HCT116 (cell line): ENCODE measurements around the gene RPL15.

Source experiments
- ELF1 ChIP-seq: IDR thresholded peaks from 2 replicates; pipeline ENCODE4 v1.6.1; 2012; ENCODE audit warnings: low read depth, borderline replicate concordance
- EZH2 ChIP-seq: fragments of 200-600 bp; sonication (generic); IDR thresholded peaks from 2 replicates; pipeline ENCODE4 v1.6.1; 2017; ENCODE audit warnings: antibody characterized with exemption, mixed run types
- JUND ChIP-seq: IDR thresholded peaks from 2 replicates; pipeline ENCODE4 v1.6.1; 2012
- POLR2A ChIP-seq: IDR thresholded peaks from 2 replicates; pipeline ENCODE4 v1.7.0; 2011; ENCODE audit warnings: borderline replicate concordance; ENCODE audit not compliant: insufficient read depth, insufficient read length; ENCODE audit errors: extremely low read depth
- POLR2AphosphoS5 ChIP-seq: IDR thresholded peaks from 2 replicates; pipeline ENCODE4 v1.6.1; 2011; ENCODE audit warnings: mild to moderate bottlenecking, low read depth, low read length, moderate library complexity
- RAD21 ChIP-seq: IDR thresholded peaks from 2 replicates; pipeline ENCODE4 v1.6.1; 2012; ENCODE audit warnings: low read depth, mild to moderate bottlenecking
- SIN3A ChIP-seq: IDR thresholded peaks from 2 replicates; pipeline ENCODE4 v1.6.1; 2012; ENCODE audit warnings: low read depth
- ZNF274 ChIP-seq: fragments of 200-500 bp; sonication (Bioruptor generic); IDR thresholded peaks from 2 replicates; pipeline ENCODE4 v1.6.1; 2014; ENCODE audit warnings: mild to moderate bottlenecking, low read depth, low read length, inconsistent platforms
- TF ChIP-seq, protein P1 (sequence below), 3 experiments: fragments of 200-600 bp in 1 of 3; sonication (generic) in 1 of 3; IDR thresholded peaks in 2 of 3; conservative IDR thresholded peaks in 1 of 3; 2 replicates each; pipeline ENCODE4 v1.5.1; 2012 to 2017; ENCODE audit warnings: low read depth in 2 of 3, low read length in 2 of 3, antibody characterized with exemption in 1 of 3, borderline replicate concordance in 1 of 3, control low read depth in 1 of 3, mild to moderate bottlenecking in 1 of 3, mixed read lengths in 1 of 3, mixed run types in 1 of 3, moderate library complexity in 1 of 3; ENCODE audit not compliant: insufficient read depth in 1 of 3
- TF ChIP-seq, protein P2 (sequence below): IDR thresholded peaks from 2 replicates; pipeline ENCODE4 v1.6.1; 2012; ENCODE audit warnings: low read depth
- TF ChIP-seq, protein P3 (sequence below): IDR thresholded peaks from 2 replicates; pipeline ENCODE4 v1.6.1; 2011; ENCODE audit warnings: mild to moderate bottlenecking, low read length, moderate library complexity; ENCODE audit not compliant: insufficient replicate concordance; ENCODE audit errors: extremely low read depth
- TF ChIP-seq, protein P4 (sequence below): IDR thresholded peaks from 2 replicates; pipeline ENCODE4 v1.6.1; 2012
- TF ChIP-seq, protein P5 (sequence below): IDR thresholded peaks from 2 replicates; pipeline ENCODE4 v1.6.1; 2012

DNA sequence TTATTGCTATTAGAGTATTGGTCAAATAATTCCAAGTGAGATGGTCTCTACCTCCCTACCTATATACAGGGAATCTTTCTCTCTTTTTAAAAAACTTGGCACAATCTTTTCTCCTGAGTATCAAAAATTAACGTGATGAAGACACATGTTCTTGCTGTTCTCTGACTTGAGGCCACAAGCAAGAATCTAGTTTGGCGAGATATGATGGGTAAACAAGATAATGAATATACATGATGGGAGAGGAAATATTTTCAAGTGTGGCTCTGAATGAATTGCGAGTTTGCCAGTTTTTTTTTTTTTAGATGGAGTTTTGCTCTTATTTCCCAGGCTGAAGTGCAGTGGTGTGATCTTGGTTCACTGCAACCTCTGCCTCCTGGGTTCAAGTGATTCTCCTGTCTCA, 39.8 kb downstream of the RPL15 start:
- TF ChIP-seq, protein P1, sequence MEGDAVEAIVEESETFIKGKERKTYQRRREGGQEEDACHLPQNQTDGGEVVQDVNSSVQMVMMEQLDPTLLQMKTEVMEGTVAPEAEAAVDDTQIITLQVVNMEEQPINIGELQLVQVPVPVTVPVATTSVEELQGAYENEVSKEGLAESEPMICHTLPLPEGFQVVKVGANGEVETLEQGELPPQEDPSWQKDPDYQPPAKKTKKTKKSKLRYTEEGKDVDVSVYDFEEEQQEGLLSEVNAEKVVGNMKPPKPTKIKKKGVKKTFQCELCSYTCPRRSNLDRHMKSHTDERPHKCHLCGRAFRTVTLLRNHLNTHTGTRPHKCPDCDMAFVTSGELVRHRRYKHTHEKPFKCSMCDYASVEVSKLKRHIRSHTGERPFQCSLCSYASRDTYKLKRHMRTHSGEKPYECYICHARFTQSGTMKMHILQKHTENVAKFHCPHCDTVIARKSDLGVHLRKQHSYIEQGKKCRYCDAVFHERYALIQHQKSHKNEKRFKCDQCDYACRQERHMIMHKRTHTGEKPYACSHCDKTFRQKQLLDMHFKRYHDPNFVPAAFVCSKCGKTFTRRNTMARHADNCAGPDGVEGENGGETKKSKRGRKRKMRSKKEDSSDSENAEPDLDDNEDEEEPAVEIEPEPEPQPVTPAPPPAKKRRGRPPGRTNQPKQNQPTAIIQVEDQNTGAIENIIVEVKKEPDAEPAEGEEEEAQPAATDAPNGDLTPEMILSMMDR (IDR thresholded peaks at IDR 0.05 in 2 of 3, conservative IDR thresholded peaks at IDR 0.05 in 1 of 3; ENCODE audit: borderline replicate concordance in 1 of 3, insufficient read depth in 1 of 3, low read depth in 2 of 3, low read length in 2 of 3): no peak
- no peak for TF ChIP-seq POLR2A
- TF ChIP-seq, protein P2, sequence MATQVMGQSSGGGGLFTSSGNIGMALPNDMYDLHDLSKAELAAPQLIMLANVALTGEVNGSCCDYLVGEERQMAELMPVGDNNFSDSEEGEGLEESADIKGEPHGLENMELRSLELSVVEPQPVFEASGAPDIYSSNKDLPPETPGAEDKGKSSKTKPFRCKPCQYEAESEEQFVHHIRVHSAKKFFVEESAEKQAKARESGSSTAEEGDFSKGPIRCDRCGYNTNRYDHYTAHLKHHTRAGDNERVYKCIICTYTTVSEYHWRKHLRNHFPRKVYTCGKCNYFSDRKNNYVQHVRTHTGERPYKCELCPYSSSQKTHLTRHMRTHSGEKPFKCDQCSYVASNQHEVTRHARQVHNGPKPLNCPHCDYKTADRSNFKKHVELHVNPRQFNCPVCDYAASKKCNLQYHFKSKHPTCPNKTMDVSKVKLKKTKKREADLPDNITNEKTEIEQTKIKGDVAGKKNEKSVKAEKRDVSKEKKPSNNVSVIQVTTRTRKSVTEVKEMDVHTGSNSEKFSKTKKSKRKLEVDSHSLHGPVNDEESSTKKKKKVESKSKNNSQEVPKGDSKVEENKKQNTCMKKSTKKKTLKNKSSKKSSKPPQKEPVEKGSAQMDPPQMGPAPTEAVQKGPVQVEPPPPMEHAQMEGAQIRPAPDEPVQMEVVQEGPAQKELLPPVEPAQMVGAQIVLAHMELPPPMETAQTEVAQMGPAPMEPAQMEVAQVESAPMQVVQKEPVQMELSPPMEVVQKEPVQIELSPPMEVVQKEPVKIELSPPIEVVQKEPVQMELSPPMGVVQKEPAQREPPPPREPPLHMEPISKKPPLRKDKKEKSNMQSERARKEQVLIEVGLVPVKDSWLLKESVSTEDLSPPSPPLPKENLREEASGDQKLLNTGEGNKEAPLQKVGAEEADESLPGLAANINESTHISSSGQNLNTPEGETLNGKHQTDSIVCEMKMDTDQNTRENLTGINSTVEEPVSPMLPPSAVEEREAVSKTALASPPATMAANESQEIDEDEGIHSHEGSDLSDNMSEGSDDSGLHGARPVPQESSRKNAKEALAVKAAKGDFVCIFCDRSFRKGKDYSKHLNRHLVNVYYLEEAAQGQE: no peak
- no peak for TF ChIP-seq EZH2
- TF ChIP-seq JUND: no peak
- TF ChIP-seq, protein P3, sequence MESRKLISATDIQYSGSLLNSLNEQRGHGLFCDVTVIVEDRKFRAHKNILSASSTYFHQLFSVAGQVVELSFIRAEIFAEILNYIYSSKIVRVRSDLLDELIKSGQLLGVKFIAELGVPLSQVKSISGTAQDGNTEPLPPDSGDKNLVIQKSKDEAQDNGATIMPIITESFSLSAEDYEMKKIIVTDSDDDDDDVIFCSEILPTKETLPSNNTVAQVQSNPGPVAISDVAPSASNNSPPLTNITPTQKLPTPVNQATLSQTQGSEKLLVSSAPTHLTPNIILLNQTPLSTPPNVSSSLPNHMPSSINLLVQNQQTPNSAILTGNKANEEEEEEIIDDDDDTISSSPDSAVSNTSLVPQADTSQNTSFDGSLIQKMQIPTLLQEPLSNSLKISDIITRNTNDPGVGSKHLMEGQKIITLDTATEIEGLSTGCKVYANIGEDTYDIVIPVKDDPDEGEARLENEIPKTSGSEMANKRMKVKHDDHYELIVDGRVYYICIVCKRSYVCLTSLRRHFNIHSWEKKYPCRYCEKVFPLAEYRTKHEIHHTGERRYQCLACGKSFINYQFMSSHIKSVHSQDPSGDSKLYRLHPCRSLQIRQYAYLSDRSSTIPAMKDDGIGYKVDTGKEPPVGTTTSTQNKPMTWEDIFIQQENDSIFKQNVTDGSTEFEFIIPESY: no peak
- no peak for TF ChIP-seq POLR2AphosphoS5
- TF ChIP-seq, protein P4, sequence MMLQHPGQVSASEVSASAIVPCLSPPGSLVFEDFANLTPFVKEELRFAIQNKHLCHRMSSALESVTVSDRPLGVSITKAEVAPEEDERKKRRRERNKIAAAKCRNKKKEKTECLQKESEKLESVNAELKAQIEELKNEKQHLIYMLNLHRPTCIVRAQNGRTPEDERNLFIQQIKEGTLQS: no peak
- no peak for TF ChIP-seq ZNF274
- TF ChIP-seq SIN3A: no peak
- TF ChIP-seq, protein P5, sequence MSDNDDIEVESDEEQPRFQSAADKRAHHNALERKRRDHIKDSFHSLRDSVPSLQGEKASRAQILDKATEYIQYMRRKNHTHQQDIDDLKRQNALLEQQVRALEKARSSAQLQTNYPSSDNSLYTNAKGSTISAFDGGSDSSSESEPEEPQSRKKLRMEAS: no peak
- TF ChIP-seq RAD21: no peak
- no peak for TF ChIP-seq ELF1
